Endometrium (tissue), 2 donors: ENCODE data around the gene CYP8B1.
A peak's percentile ranks its signal among the peaks of the same experiment; 100 is the strongest.

Experiments used
- FAIRE-seq: peaks from 2 replicates; lab custom pipeline; 2012; peaks lifted over from hg19 to GRCh38; lab: Jason Lieb, UNC
- donor health status: control.
- donor health status: control.

CYP8B1 gene

DNA sequence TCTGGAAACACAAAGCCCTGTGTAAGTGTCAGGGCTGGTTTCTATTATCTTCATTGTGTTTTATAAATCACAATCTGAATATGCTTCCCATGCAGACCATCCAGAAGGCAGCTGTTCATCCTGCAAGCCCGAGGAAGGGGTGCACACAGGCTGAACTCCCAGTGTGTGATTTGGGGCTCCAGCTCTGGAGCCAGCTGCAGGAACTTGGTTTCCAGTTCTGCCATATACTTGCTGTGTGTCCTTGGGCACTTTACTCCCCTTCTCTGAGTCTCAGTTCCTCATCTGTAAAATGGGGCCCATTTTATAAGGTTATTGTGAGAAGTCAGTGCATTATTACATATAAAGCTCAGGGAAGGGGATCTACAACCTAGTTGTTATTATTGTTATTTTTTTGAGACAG, 22.6 kb downstream of the CYP8B1 start:
- FAIRE-seq = no peak

DNA sequence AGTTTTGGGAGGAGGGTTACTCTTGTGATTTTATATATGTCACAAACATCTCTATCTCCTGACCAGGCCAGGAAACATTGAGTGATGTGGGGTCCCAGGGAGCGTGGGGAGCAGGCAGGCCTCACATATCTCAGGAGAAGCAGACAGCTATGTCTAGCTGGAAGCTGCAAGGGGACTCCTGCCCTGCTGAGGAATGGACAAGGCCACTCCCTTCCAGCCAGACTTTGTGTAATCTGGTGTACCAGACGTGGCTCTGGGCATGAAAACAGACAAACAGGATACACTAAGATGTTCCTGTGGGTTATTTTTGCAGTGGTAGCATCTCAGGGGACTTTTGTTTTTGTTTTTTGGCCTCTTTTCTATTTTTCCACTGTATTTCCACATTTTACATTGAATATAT, 23.2 kb downstream of the CYP8B1 start:
- no peak for FAIRE-seq

DNA sequence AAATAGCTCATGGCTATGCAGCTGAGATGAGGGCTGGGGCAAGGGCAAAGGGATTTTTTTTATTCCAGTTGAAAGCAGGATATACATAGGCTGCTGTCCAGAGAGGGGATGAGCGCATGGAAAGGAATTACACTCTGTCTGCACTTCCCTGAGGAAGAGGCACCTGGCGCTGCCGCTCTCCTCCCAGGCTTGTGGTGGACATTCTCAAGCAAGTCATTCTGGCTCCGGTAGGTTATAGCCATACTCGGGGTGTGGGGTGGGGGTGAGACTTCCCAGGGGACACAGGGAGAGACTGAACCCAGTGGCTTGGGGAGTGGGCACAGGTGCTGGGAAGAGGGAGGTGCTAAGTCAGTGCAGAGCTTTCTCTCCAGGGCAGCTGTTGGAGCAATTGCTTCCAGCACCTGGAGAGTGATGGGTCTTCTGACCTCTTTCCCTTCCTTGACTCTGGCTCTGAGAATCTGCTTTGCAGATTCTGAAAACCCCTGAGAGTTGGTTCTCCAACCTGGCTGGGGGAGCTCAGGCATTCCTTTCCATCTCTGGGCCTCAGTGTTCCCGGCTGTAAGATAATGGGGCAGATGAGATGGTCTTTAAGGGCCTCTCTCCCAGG, 24.3 kb downstream of the CYP8B1 start:
- FAIRE-seq = no peak

DNA sequence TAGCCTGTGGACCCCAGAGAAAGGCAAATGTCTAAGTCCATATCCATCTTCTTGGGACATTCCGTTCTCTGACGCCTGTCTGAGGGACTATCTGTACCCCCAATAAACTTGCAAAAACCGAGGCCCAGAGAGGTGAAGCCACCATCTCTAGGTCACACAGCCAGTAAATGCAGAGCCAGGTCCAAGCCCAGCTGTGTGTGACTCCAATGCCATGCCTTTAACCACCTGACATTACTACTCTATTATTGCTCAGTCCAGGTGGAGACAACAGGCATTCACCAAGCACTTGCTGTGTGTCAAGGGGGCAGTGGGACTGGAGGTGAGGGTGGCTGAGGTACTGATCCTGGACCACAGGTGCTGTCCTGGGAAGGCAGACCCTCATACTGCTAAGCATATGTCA, 25.4 kb downstream of the CYP8B1 start:
- no peak for FAIRE-seq

DNA sequence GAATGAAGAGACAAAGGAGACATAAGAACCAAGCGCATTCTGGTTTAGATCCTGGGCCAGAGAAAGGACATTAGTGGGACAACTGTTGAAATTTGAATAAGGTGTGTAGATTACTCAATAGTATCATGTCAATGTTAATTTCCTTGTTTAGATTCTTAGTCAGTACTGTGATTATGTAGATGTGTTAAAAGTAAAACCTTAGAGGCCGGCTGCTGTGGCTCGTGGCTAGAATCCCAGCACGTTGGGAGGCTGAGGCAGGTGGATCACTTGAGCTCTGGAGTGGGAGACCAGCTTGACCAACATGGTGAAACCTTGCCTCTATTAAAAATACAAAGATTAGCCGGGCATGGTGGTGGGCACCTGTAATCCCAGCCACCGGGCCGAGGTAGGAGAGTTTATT, 26.7 kb downstream of the CYP8B1 start:
- FAIRE-seq = no peak

DNA sequence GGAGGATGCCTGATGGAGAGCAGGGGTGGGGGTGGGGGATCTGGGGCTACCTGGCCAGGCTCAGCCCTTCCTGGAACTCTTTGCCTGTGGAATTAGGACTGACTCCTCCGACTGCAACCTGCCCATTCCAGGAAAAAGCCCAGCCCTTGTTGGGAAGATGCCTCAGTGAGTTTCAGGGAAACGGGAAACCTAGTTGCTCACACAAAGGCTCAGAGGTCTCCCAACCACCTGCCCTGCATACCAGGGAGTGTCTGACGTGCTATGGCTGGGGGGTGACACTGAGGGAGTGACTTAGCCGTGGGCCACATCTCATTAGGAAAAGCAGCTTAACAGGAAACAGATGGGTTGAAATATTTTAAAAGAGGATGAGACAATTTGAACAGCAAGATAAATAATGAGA, 27.9 kb downstream of the CYP8B1 start:
- no peak for FAIRE-seq

DNA sequence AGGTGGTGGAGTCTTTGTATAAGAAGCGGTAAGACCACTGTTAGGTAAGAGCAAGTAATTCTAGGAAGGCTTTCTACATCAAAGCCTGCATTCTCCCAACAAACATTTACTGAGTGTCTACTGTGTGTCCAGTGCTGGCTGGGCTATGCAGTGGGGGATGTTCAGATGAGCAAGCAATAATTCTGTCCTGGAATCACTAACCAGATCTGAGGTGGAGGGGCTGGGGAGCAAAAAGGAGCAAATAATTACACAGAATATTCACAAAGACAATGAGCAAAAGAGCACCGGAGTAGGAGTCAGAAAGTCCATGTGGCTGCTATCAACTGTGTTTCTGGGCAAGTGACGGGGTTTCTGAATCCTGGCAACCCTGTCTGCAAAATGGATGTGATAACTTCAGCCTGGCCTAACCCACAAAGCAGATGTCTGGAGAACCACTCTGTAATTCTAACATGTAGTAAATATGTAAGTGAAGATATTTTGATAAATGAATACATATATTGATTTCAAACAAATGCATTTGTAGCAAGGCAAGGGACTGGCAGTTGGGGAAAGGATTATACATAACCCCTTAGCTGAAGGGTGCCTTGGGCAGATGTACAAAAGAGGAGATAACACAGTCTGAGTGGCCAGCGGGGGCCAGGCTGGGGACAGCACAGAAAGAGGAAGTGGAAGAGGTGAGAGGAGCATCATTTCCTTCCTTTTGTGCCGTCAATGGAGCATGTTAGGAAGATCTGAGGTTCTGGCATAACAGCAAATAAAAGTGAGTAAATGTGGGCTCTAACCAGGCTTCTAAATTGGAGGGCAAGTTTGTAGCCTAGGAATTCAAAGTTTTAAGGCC, 28.8 kb downstream of the CYP8B1 start:
- FAIRE-seq = no peak

DNA sequence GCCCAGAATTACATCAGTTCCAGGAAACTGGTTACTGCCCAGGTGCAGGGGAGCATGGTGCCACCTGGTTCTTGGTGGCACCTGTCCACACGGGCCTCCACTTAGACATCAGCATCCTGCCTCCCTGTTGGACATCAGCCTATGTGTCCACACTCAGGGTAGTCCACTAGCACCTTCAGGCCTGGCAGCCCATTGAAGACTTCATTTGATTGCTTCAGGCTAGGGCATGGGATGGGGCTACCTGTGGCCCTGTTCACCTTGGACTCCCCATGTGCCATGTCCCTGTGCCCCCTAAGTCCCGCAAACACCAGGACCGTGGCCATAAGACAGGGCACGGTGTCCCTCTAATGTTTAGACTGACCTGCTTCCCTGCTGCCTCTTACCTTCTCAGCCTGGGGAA, 30.9 kb downstream of the CYP8B1 start:
- no peak for FAIRE-seq

DNA sequence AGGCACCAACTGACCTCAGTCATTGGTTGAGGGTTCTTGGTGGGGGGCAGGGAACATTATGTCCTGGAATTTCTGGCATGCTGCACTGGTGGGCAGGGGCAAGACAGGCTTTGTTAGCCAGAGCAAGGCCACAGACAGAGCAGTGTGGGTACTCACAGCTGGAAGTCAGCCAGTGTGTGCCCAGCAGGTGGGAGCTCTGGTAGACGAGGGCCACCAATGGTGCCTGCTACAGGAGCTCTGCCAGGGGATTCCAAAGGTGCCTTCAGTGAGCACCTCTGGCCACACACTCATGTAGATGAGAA, 31.3 kb downstream of the CYP8B1 start:
- FAIRE-seq = no peak

DNA sequence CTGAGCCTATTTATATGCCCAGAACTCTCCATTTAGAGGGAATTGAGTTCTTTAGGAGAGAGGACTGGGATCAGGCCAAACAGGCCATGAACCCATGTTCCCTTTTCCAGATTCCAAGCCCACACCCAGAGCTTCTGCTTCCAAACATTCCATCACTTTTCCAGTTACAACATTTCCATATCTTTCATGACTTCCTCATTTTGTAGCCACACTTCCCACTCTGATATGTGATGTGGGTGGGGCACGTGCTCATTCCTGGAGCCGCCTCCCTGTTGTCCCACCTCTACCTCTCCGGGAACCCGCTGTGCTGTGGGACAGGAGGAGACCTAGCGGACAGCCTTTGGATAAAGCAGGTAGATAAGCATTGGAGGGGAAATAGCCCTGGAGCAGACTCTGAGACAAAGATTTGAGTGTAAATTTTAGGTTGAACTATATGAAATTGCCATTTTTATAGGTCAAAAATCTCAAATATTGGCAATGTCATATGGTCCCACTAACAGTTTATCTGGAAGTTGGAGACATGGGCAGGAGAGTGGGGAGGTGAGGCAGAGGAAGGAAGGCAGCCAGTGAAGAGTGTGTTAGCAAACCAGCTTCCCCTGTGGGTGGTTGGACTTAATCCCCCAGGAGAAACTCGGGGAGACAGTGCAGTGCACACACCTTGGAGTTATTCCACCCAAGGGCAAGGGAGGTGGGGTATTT, 31.8 kb downstream of the CYP8B1 start:
- no peak for FAIRE-seq

DNA sequence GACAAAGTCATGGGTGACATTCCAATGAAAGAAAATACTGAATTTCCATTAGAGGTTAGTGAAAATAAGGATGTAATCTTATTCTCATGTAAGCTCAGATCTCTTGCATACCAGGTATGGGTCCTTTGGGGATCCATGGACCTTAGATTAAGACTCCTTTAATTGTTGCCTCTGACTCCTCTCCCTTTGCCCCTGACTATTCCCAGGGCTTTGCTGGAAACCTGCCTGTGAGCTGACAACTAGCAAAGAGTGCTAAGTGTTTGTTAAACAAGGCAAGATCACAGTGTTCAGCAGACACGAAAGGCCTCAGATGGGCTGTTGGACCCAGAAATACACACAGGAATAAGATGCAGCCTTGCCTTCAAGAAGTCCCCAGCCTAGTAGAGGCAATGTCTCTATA, 34.3 kb downstream of the CYP8B1 start:
- no peak for FAIRE-seq

DNA sequence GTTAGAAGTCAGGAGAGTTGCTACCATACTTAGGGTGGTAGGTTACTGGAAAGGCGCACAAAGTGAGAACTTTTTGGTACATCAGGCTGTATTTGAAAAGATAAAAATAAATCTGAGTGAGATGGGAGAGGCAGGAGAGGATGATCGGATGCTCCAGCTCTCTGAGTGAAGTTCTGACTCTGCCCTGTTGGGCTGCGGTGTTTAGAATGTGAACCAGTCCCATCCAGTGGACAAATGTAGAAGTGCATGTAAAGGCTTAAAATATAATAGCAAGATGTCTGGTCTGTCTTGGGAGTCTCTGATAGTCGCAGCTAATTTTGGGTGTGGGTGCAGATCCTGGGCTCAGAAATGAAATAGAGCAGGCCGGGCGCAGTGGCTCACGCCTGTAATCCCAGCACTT, 36.1 kb downstream of the CYP8B1 start:
- FAIRE-seq = peak; percentile 12

DNA sequence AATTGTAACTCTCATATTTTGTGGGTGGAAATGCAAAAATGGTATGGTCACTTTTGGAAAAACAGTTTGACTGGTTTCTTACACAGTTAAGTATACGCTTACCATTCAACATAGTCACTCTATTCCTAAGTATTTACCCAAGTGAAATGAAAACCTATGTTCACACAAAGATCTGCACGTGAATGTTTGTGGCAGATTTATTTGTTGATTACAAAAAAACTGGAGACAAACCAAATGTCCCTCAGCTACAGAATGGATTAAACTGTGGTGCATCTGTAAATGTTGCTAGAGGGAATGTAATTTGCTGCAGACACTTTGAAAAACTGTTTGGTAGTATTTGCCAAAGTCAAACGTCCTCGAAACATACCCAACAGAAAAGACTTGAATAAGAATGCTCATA, 37.1 kb downstream of the CYP8B1 start:
- no peak for FAIRE-seq

DNA sequence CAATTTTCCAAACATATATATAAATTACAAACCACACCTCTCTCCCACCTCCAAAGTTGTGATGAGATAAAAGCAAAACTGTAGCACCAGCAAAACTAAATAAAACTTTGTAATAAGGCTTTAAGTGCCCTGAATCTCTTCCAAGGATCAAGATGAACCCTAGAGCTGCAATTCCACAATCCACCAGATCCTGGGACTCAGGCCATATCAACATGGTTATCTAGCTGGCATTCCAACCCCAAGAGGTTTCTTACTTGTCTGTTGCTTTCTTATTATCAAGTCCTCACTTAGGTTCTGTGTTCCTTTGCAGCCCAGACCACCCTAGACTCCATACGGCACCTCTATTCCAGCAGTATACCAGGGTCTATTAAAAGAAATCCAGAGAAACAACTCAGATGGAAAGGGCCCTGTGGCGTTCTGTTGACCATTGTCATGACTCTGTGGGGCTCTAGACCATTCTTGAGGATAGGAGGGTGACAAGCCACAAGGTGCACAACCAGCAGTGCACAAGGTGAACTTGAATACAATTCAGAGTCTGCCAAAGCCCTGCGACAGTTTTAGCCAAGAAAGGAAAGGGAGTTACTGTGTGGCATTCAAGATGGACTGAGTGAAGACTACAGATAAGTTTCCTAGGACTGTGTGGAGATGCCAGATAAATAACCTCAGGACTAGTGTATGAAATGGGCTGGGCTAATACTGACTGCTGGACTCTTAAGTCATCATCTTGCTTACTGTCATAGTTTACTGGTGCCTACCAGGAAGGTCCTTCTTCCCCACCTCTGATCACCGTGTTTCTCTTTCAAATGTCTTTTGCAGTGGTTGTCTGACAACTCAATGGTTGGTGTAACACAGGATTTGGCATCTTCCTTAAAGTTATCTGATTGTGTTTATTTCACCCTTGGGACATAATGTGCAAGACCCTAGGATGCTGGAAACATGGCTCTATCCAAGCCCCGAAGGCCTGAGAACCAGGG, 39.2 kb downstream of the CYP8B1 start:
- no peak for FAIRE-seq

DNA sequence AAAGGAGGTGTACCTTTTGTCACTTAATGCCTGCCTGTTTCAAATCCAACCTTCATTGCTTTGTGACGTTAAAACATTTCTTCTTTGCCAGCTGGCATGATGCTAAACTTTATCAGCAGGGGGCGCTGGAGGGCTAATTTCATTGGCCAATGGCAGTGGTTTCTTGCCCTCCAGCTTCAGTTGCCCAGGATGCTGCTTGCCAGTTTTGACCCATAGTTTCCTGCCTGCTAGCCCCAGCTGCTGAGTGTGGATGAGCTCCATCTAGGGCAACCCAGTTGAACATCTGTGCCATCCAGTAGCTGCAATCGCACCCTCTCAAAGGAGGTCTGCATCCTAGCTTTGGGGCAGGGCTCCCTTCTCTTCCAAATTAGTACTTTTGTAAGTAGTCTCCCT, 44.4 kb downstream of the CYP8B1 start:
- FAIRE-seq = no peak

DNA sequence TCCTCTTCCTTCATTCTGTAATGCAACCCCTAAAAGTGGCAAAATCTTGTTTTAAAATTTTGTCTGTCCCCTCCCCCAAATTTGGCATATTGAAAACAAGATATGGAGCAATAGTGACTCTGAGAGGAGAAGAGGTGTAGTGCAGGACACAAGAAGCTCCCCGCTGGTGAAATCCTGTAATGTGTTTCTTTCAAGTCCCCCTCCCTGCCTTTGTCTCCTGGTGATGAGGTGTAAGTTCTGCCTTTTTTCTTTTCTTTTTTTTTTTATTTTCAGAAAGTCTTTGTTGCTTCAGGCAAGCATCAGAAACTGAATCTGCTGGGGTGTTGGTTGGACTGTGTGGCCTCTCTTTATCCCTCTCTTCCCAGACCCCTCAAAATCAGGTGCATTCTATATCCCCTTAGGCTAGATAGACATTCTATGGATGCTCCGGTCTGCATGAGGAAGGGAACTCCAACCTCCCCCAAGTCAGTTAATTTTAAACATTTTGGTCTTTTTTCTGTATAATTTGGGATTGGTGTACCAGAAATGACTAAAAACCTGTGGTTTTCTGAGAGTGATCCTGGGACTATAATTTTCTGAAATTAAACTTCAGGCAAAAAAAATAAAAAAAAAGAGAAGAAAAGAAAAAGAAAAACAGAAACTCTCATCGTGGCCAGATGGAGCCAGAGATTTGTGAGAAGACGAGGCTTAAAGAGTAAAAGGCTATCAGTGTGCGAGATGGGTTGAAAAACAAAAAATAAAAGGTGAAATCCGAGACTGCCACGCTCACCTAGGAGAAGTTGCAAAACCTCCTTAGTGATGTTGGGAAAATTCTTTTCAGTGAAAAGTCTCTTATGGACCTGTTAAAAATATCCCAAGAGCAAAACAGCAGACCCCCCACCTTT, 45.0 kb downstream of the CYP8B1 start:
- FAIRE-seq = no peak

DNA sequence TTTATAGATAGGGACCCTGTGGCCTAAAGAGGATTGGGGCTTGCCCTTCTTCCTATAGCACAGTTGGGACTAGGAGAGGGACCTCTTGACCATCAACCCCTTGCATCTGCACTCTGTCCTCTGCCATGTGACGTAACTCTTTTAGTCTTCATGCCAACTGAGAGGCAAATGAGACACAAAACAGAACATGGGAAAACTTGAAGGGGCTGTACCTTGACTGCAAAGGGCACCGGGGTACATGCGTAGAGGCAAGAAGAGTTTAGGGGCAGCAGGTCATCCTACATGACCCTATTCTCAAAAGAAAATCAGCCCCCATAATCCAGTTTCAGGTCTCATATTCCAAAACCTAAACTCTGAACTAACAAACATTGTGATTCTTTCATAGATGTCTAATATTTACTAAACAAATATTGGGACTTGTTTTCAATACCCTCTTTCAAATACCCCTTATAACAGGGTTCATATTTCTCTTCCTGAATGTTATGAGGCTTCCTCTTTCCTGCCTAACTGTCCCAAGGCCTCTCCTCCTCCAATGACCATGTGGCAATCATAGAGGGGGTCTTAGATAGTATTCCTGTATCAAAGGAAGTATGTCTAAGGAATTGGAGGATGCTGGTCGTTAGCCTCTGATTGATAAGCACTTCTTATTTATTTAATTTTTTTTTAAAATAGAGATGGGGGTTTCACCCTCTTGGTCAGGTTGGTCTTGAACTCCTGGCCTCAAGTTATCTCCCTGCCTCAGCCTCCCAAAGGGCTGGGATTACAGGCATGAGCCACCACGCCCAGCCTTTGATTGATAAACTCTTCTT, 45.8 kb downstream of the CYP8B1 start:
- no peak for FAIRE-seq

DNA sequence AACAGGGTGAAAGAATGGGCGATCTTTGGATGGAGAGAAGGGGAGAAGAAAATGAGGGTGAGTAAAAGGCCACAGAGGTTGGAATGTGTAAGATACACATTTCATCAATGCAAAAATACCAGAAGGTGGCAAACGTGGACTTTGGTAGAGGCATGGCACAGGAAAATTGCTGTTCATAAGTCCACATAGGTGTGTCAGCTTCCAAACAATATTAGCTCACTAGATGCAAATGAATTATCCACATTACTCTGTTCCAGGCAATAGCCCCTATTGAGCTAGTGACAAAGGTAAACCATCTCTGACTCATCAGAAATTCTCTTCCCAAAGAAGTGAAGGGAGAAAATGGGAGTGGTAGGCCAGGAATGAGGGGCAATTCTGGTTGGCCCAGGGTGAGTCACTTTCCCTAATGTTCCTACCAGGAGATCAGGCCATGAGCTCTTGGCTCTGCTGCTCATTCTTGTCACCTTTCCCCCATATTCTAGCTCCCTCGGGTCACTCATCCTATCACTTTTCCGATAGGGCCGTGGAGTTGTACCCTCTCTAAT, 46.5 kb downstream of the CYP8B1 start:
- no peak for FAIRE-seq

DNA sequence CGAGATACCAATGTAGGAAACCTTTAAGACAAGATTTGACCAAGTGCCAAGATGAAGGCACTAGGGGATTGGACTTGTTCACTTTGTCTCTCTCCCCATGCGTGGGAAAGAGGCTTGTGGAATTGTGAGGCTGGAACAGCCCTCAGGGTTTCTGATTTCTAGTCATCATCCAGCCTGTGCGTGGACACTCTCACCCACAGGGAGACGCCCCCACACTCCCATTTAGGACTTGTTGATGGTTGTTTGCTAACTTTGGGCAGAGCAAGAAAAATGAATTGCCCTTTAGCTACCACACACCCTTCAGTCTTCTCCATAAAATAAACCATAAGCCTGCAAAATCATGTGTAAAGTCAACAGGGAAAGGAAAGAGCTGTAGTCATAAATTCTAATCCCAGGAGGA, 48.0 kb downstream of the CYP8B1 start:
- FAIRE-seq = no peak

DNA sequence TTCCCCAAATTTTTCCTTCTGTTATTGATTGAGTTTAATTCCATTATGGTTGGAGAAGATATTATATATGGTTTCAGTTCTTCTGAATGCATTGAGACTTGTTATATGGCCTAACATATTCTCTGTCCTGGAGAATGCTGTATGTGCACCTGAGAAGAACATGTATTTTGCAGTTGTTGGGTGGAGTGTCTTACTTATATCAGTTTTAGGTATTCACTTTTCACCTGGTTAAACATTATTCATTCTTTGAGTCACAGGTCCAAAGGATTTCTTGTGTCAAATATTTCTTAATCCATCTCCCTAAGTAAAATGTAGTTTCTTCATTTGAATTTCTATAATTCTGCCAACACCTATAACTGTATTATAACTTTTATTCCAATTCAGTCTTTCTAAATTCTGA, 48.7 kb downstream of the CYP8B1 start:
- FAIRE-seq = no peak
